AG04450 (cell line): Measurements from ENCODE around the gene ZFP69B. TPM values are rescaled to one million over a fixed set of nuclear protein-coding genes. Genes with fewer than 3 reads are reported as not detected.
A peak's percentile ranks its signal among the peaks of the same experiment; 100 is the strongest.

ENCODE experiments used
- CTCF ChIA-PET: fragments of 300-600, 350-600 bp; formaldehyde crosslinking; extraction: SDS; loops from one replicate; lab custom pipeline; 2022; ENCODE audit warnings: antibody characterized with exemption, inconsistent platforms; lab: Charles Lee
- POLR2A ChIA-PET: fragments of 350-600 bp; formaldehyde crosslinking; extraction: SDS; loops from one replicate; lab custom pipeline; 2021; ENCODE audit warnings: antibody characterized with exemption, inconsistent platforms; lab: Yijun Ruan, JAX
- DNase-seq: peaks from one replicate; pipeline ENCODE4 v3.0.0-alpha.2; 2011; ENCODE audit warnings: low read depth, low spot score
- H3K27ac ChIP-seq: one replicate; pipeline ENCODE4 v1.5.1; 2012; ENCODE audit warnings: low read depth, low read length, control low read depth
- H3K27me3 ChIP-seq: one replicate; pipeline ENCODE4 v1.6.0; 2012; ENCODE audit warnings: low read length; ENCODE audit not compliant: control insufficient read depth, insufficient read depth
- H3K4me3 ChIP-seq: 2 replicates; pipeline ENCODE4 v1.5.1; 2011; ENCODE audit warnings: mild to moderate bottlenecking, low read depth, low read length, control low read depth
- H3K9me3 ChIP-seq: 2 replicates; pipeline ENCODE4 v1.5.1; 2012; ENCODE audit warnings: low read length; ENCODE audit not compliant: control insufficient read depth, insufficient read depth
- CTCF ChIP-seq: IDR thresholded peaks from 2 replicates; pipeline ENCODE4 v1.5.1; 2011; ENCODE audit warnings: low read depth, low read length, control low read depth, inconsistent platforms
- polyA minus RNA-seq: library from RNA; depleted of rRNA, polyadenylated mRNA; stranded (reverse); fragments of >200 nt; gene quantifications from 2 replicates; pipeline ENCODE4 v1.2.3, GENCODE V29; 2011; rRNA and poly(A)+ RNA removed
- polyA plus RNA-seq: library from polyadenylated mRNA; depleted of rRNA; stranded (reverse); fragments of >200 nt; gene quantifications from 2 replicates; pipeline ENCODE4 v1.2.3, GENCODE V29; 2011; rRNA removed

Gene ZFP69B
- polyA plus RNA-seq, result 4.4 and 5.9 TPM in 2 replicates
- polyA minus RNA-seq, result 5.9 and 6.1 TPM in 2 replicates

DNA sequence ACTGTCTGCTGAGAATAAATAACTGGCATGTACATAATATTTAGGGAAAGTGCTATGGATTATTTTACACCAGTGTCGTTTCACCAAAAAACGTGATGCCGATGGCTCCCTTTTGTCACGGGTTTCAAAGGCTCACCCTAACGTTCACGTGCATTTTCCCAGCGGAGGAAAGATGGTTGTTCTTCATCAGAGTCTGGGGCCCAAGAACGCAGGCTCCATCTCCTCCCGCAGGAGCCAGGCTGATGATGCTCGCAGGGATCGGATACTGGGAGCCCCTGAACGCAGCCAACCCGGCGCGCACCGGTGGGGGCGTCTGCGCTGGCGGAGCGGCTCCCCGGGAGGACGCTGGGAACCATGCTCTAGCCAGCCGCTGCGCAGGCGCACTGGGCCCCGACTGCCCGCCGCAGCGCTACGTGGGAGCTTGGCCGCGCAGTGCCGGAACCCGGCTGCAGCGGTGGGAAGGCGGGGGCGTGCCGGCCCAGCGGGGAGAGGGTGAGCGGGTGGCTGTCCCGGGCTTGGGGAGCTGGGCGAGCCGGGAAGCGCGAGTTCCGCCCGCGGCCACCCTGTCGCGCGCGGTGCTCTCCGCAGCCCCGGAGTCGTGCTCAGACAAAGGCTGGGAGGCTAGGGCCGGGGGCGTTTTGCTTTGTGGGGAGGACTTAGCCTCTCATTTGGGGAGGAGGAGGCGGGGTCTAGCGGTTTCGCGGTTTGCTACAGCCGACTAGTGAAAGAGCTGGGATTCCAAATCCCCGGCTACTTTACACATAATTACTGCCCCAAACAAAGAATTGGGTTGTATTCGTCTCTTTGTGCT, at the start of gene ZFP69B:
TSS of gene ZFP69B (plus strand) at position 793 of the 811 bp plus-strand sequence. CDS start 486 bp downstream, outside the sequence.
- H3K4me3 ChIP-seq, result peak within 1 kb of the TSS; percentile 80
- DNase-seq, result peak; percentile 76
- no peak for TF ChIP-seq CTCF
- no peaks in the 10 kb centered on the region for H3K27me3 ChIP-seq
- peak within 1 kb of the TSS; percentile 92 for H3K27ac ChIP-seq
- ChIA-PET CTCF (interaction anchor here (1.0 to 1.2 kb wide), 2 partner anchors 10 to 306 kb away, joined by 6 to 8 read pairs; no protein-coding TSS in a partner anchor), POLR2A (interaction anchor here (0.5 to 1.6 kb wide), 7 partner anchors 10 to 896 kb away, joined by 3 to 12 read pairs (median 4); partner anchors contain the start of genes EXO5, ZFP69 and ZNF684)
- peaks cover 29% of the 10 kb centered on the region for H3K9me3 ChIP-seq

GRCh38 chr1:40401473-40402201, 48.6 kb upstream of the ZFP69B start:
- no peaks in the 10 kb centered on the region for H3K27me3 ChIP-seq
- no peak overlapping the region for H3K27ac ChIP-seq
- no peak overlapping the region for H3K4me3 ChIP-seq
- TF ChIP-seq CTCF, result no peak
- H3K9me3 ChIP-seq, result no peaks in the 10 kb centered on the region
- DNase-seq, result no peak
- ChIA-PET POLR2A (no interaction called here), CTCF (interaction anchor here (0.7 to 2.6 kb wide), 3 partner anchors 87 to 258 kb away, joined by 3 to 14 read pairs (median 6); no protein-coding TSS in a partner anchor)

GRCh38 chr1:40404670-40405462, 45.4 kb upstream of the ZFP69B start:
- CTCF ChIA-PET, result interaction anchor here (0.6 to 3.4 kb wide), 35 partner anchors 9 to 330 kb away, joined by 3 to 49 read pairs (median 4); no protein-coding TSS in a partner anchor
- no peaks in the 10 kb centered on the region for H3K27me3 ChIP-seq
- TF ChIP-seq CTCF, result peak; percentile 77
- no peak for DNase-seq
- POLR2A ChIA-PET, result interaction anchor here (0.6 kb wide), 1 partner anchor 532 kb away, joined by 3 read pairs; no protein-coding TSS in a partner anchor
- H3K4me3 ChIP-seq, result no peak overlapping the region
- no peak overlapping the region for H3K27ac ChIP-seq
- H3K9me3 ChIP-seq, result no peaks in the 10 kb centered on the region

DNA sequence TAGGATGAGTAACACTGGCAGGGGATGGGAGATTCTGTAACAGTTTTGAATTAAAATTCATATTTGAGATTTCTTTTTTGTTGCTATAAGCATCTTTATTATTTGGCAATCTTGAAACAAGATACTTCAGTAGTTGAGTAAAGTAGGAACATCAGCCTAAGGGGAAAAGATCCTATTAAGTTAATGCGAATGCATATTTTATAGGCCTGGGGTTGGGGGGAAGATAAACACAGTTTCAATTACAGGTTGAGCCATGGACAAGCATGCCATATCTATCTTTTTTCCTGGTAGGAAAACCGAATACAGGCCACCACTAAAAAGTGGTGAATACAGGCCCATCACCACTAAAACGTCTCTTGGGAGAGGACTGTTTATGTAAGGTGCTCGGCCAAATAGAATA, 44.5 kb upstream of the ZFP69B start:
- no peak for TF ChIP-seq CTCF
- H3K9me3 ChIP-seq, result no peaks in the 10 kb centered on the region
- H3K27me3 ChIP-seq, result no peaks in the 10 kb centered on the region
- no peak overlapping the region for H3K4me3 ChIP-seq
- DNase-seq, result no peak
- no peak overlapping the region for H3K27ac ChIP-seq
- ChIA-PET POLR2A (no interaction called here), CTCF (interaction anchor here (0.6 to 3.4 kb wide), 10 partner anchors 13 to 327 kb away, joined by 3 to 49 read pairs (median 14); no protein-coding TSS in a partner anchor)
